ENCODE measurements around the gene BEND5. TPM values are rescaled to one million over a fixed set of nuclear protein-coding genes. Genes with fewer than 3 reads are reported as not detected.

BEND5 gene
- polyA plus RNA-seq, 3 donors, result 0.13 TPM; not detected in 2

GRCh38 chr1:48691429-48692001, 85.2 kb downstream of the BEND5 start:
- 74% methylated on average over 4 of the region's 5 CpGs for WGBS (ENCODE audit: insufficient coverage)

GRCh38 chr1:48688102-48688760, 88.5 kb downstream of the BEND5 start:
- no peaks in the 10 kb centered on the region for H4K20me1 ChIP-seq (ENCODE audit: insufficient read depth, low read length)

More at GRCh38 chr1:48691429-48692001, 85.2 kb downstream of the BEND5 start:
- Histone ChIP-seq H3K27me3 (ENCODE audit: control insufficient read depth in 2 of 2, insufficient read depth in 2 of 2, low read length in 2 of 2) (no peaks in the 10 kb centered on the region), H3K9me3 (replicated peaks in 1 of 2; ENCODE audit: control insufficient read depth in 1 of 2, insufficient read depth in 1 of 2, low read length in 2 of 2) (no peaks in the 10 kb centered on the region), H3K9ac (ENCODE audit: insufficient read depth, low read length, poor library complexity, severe bottlenecking) (no peak overlapping the region), H2AFZ (ENCODE audit: insufficient read depth, low read depth, low read length, poor library complexity, severe bottlenecking) (no peak overlapping the region), H3K79me2 (ENCODE audit: insufficient read depth, low read length) (no peaks in the 10 kb centered on the region), H3K4me2 (replicated peaks; ENCODE audit: extremely low read depth, low read length, poor library complexity, severe bottlenecking) (no peak overlapping the region), H4K20me1 (ENCODE audit: insufficient read depth, low read length) (no peaks in the 10 kb centered on the region), H3K27ac (ENCODE audit: low read depth in 1 of 2, low read length in 2 of 2) (no peak overlapping the region), H3K4me3 (replicated peaks in 1 of 3; ENCODE audit: low read depth in 2 of 3, low read length in 3 of 3) (no peak overlapping the region), H3K4me1 (ENCODE audit: control insufficient read depth in 1 of 2, insufficient read depth in 2 of 2, low read length in 2 of 2) (no peaks in the 10 kb centered on the region), H3K36me3 (replicated peaks in 1 of 2; ENCODE audit: control insufficient read depth in 1 of 2, insufficient read depth in 2 of 2, low read length in 2 of 2) (no peaks in the 10 kb centered on the region)
- no peaks in the 10 kb centered on the region for H3K36me3 Mint-ChIP-seq
- no peaks in the 10 kb centered on the region for H3K9me3 Mint-ChIP-seq
- no peaks in the 10 kb centered on the region for H3K4me1 Mint-ChIP-seq
- no peak for DNase-seq
- no peak overlapping the region for H3K4me3 Mint-ChIP-seq
- no peak overlapping the region for H3K27ac Mint-ChIP-seq
- intact Hi-C loops (cut with micrococcal nuclease), result no loop called here
- H3K27me3 Mint-ChIP-seq (ENCODE audit: low read depth in 3 of 3), result peaks cover 0 to 4% (median 2%) of the 10 kb centered on the region in 3 donors
- no peak for TF ChIP-seq CTCF (IDR thresholded peaks at IDR 0.05)

More at GRCh38 chr1:48688102-48688760, 88.5 kb downstream of the BEND5 start:
- Histone ChIP-seq H3K27ac (ENCODE audit: low read depth in 1 of 2, low read length in 2 of 2) (no peak overlapping the region), H3K36me3 (replicated peaks in 1 of 2; ENCODE audit: control insufficient read depth in 1 of 2, insufficient read depth in 2 of 2, low read length in 2 of 2) (no peaks in the 10 kb centered on the region), H3K9me3 (replicated peaks in 1 of 2; ENCODE audit: control insufficient read depth in 1 of 2, insufficient read depth in 1 of 2, low read length in 2 of 2) (no peaks in the 10 kb centered on the region), H3K79me2 (ENCODE audit: insufficient read depth, low read length) (no peaks in the 10 kb centered on the region), H3K9ac (ENCODE audit: insufficient read depth, low read length, poor library complexity, severe bottlenecking) (no peak overlapping the region), H3K4me3 (replicated peaks in 1 of 3; ENCODE audit: low read depth in 2 of 3, low read length in 3 of 3) (no peak overlapping the region), H3K4me2 (replicated peaks; ENCODE audit: extremely low read depth, low read length, poor library complexity, severe bottlenecking) (no peak overlapping the region), H2AFZ (ENCODE audit: insufficient read depth, low read depth, low read length, poor library complexity, severe bottlenecking) (no peak overlapping the region), H3K27me3 (ENCODE audit: control insufficient read depth in 2 of 2, insufficient read depth in 2 of 2, low read length in 2 of 2) (no peaks in the 10 kb centered on the region), H3K4me1 (ENCODE audit: control insufficient read depth in 1 of 2, insufficient read depth in 2 of 2, low read length in 2 of 2) (no peaks in the 10 kb centered on the region)
- WGBS (ENCODE audit: insufficient coverage), result 50% methylated on average over 2 of the region's 3 CpGs
- H3K9me3 Mint-ChIP-seq, result no peaks in the 10 kb centered on the region
- peak; percentile 27 for TF ChIP-seq CTCF (IDR thresholded peaks at IDR 0.05)
- no peak overlapping the region for H3K4me3 Mint-ChIP-seq
- no peak overlapping the region for H3K27ac Mint-ChIP-seq
- H3K27me3 Mint-ChIP-seq (ENCODE audit: low read depth in 3 of 3), result peaks cover 0 to 4% (median 0%) of the 10 kb centered on the region in 3 donors
- DNase-seq, result no peak
- intact Hi-C loops (cut with micrococcal nuclease), result no loop called here
- no peaks in the 10 kb centered on the region for H3K36me3 Mint-ChIP-seq
- no peaks in the 10 kb centered on the region for H3K4me1 Mint-ChIP-seq

Measured in CD14-positive monocyte (primary cell).